ENCODE measurements around the gene POU2AF1.

DNA sequence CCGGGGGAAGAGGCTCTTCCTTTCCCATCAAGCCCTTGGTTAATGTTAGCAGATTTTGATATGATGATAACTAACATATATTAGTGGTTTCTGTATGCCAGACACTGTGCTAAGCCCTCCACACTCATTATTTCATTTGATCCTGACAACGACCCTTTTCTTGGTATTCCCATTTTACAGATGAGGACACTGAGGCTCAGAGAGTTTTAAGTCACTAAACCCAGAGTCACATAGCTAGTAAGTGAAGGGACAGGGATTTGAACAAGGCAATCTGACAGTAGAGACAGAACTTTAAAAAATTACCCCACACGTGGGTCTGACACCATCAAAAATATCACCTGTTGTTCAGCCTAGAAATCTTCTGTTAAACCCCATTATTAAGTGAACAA, 22.4 kb downstream of the POU2AF1 start:
- TF ChIP-seq, protein P1, sequence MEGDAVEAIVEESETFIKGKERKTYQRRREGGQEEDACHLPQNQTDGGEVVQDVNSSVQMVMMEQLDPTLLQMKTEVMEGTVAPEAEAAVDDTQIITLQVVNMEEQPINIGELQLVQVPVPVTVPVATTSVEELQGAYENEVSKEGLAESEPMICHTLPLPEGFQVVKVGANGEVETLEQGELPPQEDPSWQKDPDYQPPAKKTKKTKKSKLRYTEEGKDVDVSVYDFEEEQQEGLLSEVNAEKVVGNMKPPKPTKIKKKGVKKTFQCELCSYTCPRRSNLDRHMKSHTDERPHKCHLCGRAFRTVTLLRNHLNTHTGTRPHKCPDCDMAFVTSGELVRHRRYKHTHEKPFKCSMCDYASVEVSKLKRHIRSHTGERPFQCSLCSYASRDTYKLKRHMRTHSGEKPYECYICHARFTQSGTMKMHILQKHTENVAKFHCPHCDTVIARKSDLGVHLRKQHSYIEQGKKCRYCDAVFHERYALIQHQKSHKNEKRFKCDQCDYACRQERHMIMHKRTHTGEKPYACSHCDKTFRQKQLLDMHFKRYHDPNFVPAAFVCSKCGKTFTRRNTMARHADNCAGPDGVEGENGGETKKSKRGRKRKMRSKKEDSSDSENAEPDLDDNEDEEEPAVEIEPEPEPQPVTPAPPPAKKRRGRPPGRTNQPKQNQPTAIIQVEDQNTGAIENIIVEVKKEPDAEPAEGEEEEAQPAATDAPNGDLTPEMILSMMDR (IDR thresholded peaks at IDR 0.05; ENCODE audit: low read depth, low read length, poor library complexity, severe bottlenecking): no peak
- no peak for TF ChIP-seq EZH2phosphoT487 (IDR thresholded peaks at IDR 0.05; ENCODE audit: borderline replicate concordance, low read length)

Data from DOHH2 (cell line).